HG03378 (cell line): ENCODE data around the gene JPH3.
"Not testable (repeated sequence)": the region's sequence is repeated elsewhere in the genome, so short reads cannot be mapped to it uniquely, and the experiment has no call there.

ENCODE experiments used
- ATAC-seq: cut with Tn5 transposase; IDR thresholded peaks from one replicate; pipeline ENCODE4 v1.9.1; 2021; ENCODE audit warnings: mild to moderate bottlenecking, moderate library complexity; ENCODE audit not compliant: unreplicated experiment

The JPH3 gene

DNA sequence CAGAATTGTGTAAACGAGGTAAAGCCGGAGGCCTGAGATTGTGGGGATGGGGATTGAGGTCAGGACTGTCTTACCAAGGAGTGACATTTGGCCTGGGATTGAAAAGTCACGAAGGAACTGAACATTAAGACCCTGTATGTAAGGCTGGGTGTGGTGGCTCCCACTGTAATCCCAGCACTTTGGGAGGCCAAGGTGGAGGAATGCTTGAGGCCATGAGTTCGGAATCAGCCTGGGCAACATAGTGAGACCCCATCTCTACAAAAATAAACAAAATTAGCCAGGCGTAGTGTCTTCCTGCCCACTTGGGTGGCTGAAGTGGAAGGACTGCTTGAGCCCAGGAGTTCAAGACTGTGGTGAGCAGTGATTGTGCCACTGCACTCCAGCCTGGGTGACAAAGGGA lies 75.5 kb downstream of the JPH3 start:
- ATAC-seq = no peak

DNA sequence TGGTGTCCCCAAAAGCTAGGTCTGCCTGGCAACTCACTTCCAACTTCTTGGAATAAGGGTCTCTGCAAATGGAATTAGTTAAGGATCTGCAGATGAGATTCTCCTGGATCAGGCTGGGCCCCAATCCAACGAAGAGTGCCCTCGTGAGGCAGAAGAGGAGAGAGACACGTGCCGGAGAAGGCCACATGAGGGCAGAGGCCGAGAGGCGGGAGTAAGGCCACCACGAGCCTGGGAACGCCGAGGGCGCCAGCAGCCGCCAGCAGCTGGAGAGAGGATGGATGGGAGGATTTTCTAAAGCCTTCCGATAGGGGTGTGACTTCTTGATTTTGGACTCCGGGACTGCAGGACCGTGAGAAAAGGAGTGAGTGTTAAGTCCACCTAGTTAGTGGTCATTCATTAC lies 76.3 kb downstream of the JPH3 start:
- no peak for ATAC-seq

DNA sequence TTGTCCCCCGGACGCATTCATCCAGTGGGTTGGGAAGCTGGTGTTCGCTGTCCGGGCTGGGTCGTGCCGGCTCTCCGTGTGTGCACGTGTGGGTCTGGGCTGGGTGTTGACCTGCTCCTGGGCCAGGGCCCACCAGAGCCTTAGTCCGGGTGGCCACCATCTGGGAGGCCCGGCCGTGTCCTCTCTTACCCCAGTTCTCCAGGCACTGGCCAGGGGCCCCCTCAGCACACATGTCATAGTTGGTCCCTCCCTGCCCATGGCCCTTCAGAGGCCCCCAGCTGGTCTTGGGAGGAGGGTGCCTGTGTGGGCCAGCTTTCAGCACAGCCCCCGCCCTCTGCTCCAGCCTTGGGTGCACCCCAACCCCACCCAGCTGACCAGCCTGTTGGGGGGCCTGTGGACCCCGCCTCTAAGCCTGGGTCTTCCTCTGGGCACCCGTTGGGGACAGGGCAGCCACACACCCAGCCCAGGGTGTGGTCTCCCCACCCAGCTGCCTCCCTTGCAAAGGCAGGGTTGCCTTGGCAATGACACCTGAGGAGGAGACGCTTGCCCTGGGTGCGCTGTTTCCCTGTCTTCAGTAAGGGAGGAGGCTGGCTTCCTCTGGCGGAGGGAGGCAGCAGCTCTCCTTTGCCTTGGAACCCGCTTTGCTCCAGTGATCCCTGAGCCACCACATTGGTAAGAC lies 77.4 kb downstream of the JPH3 start:
- ATAC-seq = no peak

DNA sequence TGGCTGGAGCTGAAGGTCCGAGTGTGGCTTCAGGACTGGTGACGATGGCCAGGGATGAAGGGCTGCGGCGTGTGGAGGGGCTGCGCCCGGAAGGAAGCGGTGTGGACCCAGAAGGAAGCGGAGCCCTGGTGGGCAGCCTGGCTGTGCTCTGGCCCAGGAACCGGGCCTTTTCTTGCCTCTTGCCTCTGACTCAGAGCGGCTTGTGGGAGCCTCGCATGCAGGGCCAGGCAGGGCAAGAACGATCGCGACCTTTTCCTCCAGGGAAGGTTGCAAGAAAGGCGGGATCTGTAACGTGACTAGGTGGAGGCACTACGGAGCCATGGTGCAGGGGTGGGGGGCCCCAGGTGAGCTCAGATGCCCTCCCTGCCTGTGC lies 78.0 kb downstream of the JPH3 start:
- no peak for ATAC-seq

DNA sequence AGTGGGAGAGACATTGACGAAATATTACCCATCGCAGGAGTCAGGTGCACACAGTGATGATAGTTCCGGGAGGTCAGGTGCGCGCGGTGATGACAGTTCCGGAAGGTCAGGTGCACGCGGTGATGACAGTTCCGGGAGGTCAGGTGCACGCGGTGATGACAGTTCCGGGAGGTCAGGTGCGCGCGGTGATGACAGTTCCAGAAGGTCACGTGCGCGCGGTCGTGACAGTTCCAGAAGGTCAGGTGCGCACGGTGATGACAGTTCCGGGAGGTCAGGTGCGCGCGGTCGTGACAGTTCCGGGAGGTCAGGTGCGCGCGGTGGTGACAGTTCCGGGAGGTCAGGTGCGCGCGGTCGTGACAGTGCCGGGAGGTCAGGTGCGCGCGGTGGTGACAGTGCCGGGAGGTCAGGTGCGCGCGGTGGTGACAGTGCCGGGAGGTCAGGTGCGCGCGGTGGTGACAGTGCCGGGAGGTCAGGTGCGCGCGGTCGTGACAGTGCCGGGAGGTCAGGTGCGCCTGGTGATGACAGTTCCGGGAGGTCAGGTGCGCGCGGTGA lies 78.8 kb downstream of the JPH3 start:
- not testable (repeated sequence) for ATAC-seq

DNA sequence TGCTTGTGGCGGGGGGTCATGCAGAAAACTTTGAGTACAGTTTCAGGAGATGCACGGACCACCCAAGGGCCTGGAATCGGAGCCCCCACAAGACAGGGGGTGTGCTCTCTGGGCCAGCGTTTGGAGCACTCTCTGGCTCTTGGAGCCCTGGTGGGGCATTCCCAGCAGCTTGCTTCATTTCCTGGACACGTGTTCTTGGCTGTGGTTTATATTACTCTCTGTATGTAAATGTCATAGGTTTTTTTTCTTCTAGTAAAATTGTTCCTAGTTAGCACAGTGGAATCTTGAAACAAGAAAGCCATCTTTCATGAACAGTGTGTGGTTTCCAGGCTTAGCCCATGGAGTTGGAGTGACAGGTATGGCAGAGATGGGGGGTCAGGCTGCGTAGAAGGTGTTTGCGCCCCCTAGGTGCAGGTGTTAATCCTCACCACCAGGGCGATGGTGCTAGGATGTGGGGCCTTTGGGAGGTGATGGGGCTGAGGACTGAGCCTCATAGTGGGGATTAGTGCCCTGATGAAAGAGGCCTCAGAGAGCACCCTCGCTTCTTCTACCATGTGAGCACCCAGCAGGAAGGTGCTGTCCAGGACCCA lies 79.8 kb downstream of the JPH3 start:
- ATAC-seq = no peak

DNA sequence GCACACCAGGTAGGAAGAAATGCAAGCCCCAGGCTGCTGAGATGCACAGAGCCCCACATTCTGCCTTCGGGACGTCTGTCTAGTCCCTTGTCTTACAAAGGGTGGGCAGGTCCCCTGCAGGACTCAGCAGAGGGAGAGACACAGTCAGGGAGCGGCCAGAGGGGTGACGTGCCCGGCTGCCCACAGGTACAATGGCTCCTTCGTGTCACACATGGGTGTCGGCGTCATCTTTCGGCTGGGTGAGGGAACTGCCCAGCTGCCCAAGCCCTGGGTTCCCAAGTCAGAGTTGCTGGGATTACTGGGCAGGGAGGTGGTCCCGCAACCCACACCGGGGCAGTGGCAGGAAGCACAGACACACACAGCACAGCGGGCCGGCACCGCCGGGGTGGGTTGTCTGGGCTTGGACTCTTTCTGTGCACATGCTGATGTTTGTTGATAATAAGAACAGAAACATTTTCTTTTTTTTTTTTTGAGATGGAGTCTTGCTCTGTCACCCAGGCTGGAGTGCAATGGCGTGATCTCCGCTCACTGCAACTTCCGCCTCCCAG lies 80.6 kb downstream of the JPH3 start:
- ATAC-seq = no peak

DNA sequence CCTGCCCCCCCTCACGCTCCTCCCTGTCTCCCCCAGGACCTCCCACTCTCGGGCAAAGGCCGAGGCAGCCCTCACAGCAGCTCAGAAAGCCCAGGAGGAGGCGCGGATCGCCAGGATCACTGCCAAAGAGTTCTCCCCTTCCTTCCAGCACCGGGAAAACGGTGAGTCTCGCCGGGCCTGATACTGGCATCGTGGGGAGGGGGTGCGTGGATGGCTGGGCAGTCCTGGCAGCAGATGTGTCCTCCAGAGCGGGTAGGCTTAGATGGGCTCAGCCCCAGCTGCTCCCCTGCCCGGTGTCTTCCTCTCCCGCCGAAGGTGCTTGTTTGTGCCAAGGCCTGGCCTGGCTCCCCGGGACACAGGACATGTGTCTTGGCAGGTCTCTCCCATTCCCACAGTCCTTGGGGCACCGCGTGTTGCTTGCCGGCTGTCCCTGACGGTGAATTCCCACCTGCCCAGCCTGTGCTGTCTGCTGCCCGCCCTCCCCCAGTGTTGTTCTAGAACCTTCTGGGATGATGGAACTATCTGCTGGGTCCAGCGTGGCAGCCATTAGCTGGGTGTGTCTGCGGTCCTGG lies 81.9 kb downstream of the JPH3 start:
- no peak for ATAC-seq

DNA sequence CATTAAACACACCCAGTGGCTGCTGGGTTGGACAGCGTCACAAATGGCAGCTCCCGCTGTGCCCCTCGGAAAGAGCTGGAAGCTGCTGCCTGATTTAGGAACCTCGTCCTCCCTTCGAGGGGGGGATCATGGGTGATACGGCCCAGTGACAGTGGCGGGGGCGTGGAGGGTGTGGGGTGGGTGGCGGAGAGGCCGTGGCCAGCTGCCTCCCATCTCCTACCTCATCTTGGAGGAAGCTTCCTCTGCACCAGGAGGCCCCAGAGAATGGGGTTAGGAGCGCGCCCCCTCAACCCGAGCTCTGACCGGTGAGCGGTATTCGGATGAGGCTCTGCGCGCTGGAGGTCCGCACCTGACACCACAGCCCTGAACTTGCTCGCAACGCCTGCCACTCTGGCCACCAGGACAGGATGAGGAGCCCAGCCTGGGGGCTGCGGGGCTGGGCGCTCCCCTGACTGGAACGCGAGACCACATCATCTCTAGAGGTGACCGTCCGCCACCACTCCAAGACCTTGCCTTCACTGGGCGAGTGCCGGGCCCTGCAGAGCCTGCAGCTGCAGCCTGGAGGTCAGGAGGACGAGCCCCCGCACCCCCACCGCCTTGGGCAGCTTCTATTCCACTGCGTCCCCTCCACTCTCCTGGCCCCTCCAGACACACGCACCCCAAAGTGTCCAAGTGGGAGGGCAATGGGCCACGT lies 82.5 kb downstream of the JPH3 start:
- ATAC-seq = no peak

DNA sequence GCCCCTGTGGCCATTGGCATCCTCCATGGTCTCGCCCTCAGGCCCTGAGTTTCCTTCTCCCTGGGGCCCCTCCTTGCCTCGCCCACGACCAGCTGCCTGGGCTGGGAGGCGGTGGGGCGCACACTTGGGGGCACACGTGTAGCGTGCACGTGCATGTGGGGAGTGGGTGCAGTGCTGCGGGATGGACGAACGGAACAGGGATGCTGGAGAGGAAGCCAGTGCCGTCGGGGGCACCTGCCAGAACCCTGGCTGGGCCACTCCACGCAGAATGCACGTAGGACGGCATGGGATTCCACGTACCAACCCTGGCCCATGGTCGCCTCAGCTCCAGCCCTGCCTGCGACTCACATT lies 83.1 kb downstream of the JPH3 start:
- no peak for ATAC-seq

DNA sequence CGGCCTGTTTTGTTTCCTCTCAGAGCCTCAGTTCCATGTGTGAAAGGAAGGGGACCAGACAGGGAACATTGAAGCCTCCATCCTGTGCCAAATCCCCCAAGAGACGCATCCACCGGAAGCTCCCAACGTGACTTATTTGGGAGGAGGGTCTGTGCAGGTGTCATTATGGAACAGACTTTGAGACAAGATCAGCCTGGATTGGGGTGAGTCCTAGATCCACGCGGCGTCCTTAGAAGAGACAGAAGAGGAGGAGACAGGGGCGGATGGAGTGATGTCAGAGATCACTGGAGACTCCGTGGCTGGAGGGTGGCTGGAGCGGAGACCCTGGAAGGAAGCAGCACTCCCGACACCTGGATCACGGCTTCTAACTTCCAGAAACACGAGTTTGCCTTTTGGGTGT lies 83.5 kb downstream of the JPH3 start:
- ATAC-seq = no peak

DNA sequence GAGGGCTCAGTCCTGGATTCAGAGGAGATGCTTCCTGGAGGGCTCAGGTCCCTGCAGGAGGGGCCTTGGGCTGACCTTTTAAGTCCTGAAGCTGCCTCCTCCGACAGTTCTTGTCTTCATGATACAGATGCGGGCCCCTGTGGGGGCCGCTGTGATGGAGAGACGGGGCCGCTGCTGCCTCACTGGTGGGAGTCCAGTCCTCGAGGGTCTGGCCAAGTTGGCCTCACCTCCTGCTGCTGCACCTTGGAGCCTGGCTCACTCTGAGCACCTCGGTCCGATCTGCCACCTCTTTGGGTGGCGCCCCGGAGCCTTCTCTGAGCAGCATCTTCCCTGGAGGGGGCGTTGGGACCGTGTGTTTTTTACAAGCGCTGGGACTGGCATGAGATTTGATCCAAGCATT lies 84.4 kb downstream of the JPH3 start:
- no peak for ATAC-seq

DNA sequence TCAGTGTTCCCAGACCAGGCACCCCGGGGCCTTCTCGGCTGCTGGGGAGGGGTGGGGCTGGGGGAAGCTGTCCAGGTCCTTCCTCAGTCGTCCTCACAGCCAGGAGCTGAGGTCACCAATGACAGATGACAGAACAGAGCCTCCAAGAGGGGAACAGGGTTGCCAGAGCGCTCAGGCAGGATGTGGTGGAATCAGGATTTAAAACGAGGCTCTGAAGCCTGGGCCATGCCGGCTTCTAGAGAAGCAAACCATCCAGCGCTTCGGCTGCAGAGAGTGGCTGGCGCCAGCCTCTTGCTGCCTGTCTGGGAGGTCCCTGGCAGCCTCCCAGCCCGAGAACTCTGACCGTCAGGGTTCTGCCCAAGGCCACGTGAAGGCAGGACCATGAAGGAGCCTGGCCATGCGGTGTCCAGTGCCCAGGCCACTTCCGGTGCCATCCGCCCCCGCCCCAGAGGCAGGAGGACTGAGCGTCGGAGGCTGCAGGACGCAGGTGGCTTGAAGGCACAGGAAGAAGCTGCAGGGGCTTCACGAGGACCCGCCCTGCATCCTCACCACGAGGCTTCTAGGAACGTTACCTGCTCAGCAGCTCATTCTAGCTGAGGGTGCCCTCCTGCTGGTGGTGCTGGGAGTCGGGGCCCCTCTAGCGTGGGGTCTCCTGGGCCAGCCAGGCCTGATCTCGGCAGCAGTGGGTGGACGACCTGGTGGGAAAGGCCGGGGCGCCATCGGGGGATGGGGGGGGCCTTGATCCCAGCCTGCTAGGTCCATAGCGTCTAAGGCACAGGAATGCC lies 85.0 kb downstream of the JPH3 start:
- ATAC-seq = no peak

DNA sequence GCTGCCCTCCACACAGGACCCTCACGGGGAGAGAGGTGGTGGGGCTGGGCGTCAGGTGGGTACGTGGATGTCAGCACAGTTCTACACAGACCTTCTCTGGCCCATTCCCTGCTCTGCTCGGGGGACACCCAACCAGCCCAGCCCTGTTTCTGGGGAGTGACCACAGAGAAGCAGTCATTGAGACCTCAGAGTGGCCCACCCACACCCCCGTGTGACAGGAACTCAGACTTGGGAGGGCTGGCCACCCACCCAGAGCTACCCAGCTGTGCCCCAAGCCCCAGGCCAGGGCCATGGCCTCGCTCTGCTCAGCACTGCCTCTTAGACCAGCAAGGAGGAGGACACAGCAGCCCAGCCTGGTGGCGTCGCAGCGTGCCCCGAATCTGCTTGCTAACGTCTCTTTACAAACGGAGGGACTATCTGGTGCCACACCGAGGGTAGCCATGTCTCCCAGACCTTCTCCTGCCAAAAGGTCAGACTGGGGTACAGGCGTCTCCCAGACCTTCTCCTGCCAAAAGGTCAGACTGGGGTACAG lies 85.8 kb downstream of the JPH3 start:
- ATAC-seq = no peak

DNA sequence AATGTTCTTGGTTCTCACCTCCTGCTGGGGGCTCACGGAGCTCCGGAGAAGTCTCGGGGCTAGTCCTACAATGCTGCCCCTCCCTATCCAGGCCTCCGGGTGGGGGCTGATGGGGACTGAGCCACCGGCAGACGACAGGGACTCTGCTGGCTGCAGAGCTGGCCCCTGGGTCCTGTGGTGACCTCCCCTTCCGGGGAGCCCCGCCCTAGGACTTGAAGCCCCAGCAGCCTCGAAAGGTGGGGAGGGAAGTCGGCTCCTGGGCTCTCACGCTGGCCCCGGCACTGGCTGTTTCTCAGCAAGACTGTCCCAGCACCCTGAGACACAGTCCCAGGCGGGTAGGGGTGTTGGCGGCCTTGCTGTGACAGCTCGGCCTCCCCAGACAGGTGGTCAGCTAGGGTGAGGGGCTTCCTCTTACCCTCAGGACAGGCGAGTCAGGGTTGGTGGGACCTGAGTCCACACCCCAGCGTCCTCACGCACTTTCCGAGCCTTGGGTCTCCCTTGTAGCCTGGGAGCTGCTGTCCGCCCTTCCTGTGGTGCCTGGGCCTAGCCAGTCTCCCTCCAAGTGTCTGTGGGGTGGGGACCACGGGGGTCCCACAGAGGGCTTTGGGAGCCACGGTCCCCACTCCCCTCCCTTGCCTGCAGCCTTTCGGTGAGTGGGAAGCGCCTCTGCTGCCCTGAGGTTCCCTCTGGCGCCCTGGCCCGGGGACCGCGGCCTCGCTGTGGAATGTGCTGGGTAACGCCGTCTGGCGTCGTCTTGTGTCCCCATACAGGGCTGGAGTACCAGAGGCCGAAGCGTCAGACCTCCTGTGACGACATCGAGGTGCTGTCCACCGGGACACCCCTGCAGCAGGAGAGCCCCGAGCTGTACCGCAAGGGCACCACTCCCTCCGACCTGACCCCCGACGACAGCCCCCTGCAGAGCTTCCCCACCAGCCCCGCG lies 86.8 kb downstream of the JPH3 start:
- no peak for ATAC-seq

DNA sequence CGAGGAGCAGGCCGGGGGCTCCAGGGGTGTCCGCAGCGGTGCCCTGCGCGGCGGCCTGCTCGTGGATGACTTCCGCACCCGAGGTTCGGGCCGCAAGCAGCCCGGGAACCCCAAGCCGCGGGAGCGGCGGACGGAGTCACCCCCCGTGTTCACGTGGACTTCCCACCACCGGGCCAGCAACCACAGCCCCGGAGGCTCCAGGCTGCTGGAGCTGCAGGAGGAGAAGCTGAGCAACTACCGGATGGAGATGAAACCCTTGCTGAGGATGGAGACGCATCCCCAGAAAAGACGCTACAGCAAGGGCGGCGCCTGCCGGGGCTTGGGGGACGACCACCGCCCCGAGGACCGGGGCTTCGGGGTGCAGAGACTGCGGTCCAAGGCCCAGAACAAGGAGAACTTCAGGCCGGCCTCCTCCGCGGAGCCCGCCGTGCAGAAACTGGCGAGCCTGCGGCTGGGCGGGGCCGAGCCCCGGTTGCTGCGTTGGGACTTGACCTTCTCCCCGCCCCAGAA lies 87.7 kb downstream of the JPH3 start:
- no peak for ATAC-seq

DNA sequence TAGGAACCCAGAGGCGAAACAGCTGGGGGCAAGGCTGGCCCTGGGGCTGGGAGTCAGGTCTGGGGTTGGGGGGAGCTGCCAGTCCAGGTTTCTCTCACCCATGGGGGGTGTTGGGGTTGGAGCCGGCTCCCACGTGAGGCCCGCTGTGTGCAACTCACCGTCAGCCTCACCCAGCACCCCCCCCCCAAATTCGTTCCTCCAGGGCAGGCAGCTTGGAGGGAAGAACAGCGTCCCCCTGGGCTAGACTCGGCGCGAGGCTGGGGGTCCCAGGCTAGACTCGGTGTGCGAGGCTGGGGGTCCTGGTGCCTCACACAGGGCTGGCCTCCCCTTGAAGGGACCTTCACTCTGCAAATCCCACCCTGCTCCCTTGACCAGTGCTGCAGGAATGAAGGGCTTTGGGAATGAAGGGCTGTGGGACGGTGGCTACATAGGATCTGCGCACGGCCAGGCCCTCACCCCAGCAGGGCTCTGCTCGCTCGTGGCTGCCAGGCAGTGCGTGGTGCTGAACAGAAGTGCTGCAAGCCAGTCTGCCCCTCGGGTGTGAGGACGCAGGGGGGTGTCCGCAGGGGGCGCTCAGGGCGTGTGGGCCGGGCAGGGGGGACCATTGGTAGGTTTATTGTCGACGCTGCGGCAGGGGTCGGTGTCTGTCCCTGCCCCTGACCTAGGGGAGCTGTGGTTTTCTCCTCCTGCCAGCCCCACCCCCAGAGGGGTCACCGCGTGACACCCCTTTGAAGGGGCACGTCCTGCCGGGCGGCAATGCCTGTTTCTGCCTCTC lies 88.8 kb downstream of the JPH3 start:
- ATAC-seq = no peak

DNA sequence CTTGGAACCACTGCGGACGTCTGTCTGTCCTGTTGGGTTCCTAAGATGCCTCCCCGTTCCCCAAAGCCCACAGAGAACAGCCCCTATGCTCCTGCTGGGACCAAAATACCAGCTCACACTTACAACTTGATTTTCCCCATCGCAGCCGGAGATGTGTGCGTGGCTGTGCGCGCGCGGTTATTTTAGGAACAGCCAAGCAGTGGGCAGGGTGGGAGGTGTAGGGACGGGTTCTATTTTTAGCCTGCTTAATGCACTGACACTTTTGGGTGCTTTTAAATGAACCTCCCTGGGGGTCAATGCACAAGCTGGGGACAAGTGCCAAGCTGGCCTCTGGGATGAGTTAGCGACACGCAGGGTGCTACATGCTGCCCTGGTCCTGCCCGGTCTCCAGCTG lies 89.4 kb downstream of the JPH3 start:
- ATAC-seq = no peak

DNA sequence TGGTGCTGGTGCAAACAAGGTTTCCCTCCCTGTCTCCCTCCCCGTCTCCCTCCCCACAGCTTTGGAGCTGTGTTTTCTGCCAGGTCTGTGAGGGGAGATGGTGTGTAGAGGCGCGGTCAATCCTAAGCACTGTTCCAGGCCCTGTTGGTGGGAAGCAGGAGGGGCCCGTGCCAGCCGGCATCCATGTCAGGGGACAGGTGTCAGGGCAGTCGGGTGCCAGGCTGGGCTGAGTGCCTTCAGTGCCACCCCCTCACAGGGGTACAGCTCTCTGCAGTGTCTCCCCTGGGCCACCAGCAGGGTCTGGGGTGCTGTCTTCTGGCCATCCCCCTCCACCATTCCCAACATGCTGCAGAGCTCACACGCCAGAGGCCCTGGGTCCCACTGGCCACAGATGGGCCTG lies 89.9 kb downstream of the JPH3 start:
- no peak for ATAC-seq
